ENCODE results near the gene DNAJA3.

DNAJA3 gene

DNA sequence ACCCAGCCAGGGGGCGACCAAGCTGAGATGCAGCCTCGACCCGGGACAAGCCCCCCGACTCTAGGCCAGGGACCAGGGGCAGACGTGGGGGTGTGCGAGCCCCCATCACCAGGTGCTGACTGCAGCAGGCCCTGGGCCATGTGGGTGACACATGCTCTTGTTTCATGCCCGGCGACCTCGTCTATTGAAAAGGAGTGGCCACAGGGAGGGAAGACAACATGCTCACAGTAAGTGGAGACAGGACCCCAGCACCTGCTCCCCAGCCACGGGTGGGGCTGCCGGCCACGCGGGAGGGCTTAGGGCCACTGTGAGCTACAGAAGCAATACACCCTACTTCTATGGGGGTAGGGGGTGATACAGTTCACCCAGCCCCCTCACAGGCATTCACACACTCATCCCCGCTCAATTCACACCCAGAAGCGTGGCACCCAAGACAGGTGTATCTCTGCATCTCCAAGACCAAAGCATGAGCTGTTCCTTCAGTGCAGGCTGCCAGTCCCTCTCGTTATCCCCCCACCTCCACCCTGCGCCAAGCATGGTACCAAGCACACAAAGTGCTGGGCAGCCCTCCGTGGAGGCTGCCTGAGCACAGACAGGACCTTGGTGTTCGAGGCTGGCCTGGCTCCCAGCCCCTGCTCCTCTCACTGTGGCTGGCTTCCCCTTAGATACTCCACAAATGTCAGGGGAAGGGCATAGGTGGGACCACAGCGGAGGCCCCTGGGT lies 40.4 kb upstream of the DNAJA3 start:
- H3K4me3 ChIP-seq (ENCODE audit: low read length) = no peak overlapping the region
- no peaks in the 10 kb centered on the region for H4K20me1 ChIP-seq (ENCODE audit: insufficient read depth, low read length)
- no peaks in the 10 kb centered on the region for H3K4me1 ChIP-seq (ENCODE audit: low read length)
- no peak for TF ChIP-seq CTCF (IDR thresholded peaks at IDR 0.05; ENCODE audit: low read length)
- H3F3A ChIP-seq (ENCODE audit: insufficient read depth, low read length) = no peaks in the 10 kb centered on the region
- no peak overlapping the region for H3K4me2 ChIP-seq (ENCODE audit: low read depth, low read length)
- no peak overlapping the region for H2AFZ ChIP-seq (ENCODE audit: low read length)
- H3K79me2 ChIP-seq (ENCODE audit: low read length) = peaks cover 3% of the 10 kb centered on the region; the same call in 1 of the 2 replicates
- no peaks in the 10 kb centered on the region for H3K9me3 ChIP-seq (replicated peaks; ENCODE audit: insufficient read depth, low read length)
- H3K27ac ChIP-seq (ENCODE audit: low read length) = no peak overlapping the region
- H3K9me2 ChIP-seq (replicated peaks; ENCODE audit: insufficient read depth, low read length) = no peaks in the 10 kb centered on the region
- H3K9ac ChIP-seq (ENCODE audit: low read length) = no peak overlapping the region
- peaks cover 3% of the 10 kb centered on the region; the same call in 1 of the 2 replicates for H3K36me3 ChIP-seq (replicated peaks; ENCODE audit: insufficient read depth, low read length)
- no peaks in the 10 kb centered on the region for H3K27me3 ChIP-seq (replicated peaks; ENCODE audit: insufficient read depth, low read length)
- DNase-seq = no peak

DNA sequence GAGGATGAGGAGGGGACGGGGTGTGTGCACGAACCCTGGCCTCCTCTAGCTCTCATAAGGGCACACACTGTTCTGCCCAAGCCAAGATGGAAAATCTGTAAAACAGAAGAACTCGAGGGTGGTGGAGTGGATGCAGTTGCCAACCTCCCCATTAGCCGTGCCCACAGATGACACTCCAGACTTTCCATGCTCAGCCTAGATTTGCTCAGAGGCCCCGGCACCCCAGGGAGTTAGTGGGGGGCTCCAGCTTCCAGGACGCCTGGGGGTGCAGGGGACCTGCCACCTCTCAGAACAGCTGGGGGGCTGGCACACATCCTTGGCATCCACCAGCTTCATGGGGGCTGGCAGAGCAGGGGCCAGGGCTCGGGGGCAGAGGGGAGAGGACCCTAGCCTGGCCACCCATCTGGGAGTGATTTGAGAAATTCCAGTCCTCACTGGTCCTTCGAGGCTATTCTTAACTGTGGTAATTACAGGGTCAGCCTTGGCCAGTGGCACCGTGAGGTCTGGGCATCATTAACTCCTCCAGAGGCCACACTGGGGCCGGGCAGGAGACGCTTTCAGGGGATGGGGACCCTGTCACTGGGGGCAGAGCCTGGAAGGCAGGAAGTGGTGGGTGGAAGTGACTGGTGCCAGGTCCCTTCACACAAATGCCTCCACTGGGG lies 39.7 kb upstream of the DNAJA3 start:
- Histone ChIP-seq H3K4me2 (ENCODE audit: low read depth, low read length) (no peak overlapping the region), H3K9ac (ENCODE audit: low read length) (no peak overlapping the region), H3F3A (ENCODE audit: insufficient read depth, low read length) (no peaks in the 10 kb centered on the region), H3K4me3 (ENCODE audit: low read length) (no peak overlapping the region), H3K36me3 (replicated peaks; ENCODE audit: insufficient read depth, low read length) (peaks cover 3% of the 10 kb centered on the region; the same call in 1 of the 2 replicates), H3K4me1 (ENCODE audit: low read length) (no peaks in the 10 kb centered on the region), H3K27ac (ENCODE audit: low read length) (no peak overlapping the region), H3K27me3 (replicated peaks; ENCODE audit: insufficient read depth, low read length) (no peaks in the 10 kb centered on the region), H3K9me2 (replicated peaks; ENCODE audit: insufficient read depth, low read length) (no peaks in the 10 kb centered on the region), H3K9me3 (replicated peaks; ENCODE audit: insufficient read depth, low read length) (no peaks in the 10 kb centered on the region), H2AFZ (ENCODE audit: low read length) (no peak overlapping the region), H4K20me1 (ENCODE audit: insufficient read depth, low read length) (no peaks in the 10 kb centered on the region), H3K79me2 (ENCODE audit: low read length) (peaks cover 3% of the 10 kb centered on the region; the same call in 1 of the 2 replicates)
- TF ChIP-seq CTCF (IDR thresholded peaks at IDR 0.05; ENCODE audit: low read length) (no peak), EZH2phosphoT487 (IDR thresholded peaks at IDR 0.05; ENCODE audit: low read length) (no peak), EZH2 (optimal IDR thresholded peaks at IDR 0.05; ENCODE audit: low read depth, low read length) (no peak)
- no peak for DNase-seq

GRCh38 chr16:4386451-4386805 lies 39.2 kb upstream of the DNAJA3 start:
- Histone ChIP-seq H3K4me2 (ENCODE audit: low read depth, low read length) (no peak overlapping the region), H4K20me1 (ENCODE audit: insufficient read depth, low read length) (no peaks in the 10 kb centered on the region), H3K27me3 (replicated peaks; ENCODE audit: insufficient read depth, low read length) (no peaks in the 10 kb centered on the region), H3K79me2 (ENCODE audit: low read length) (peaks cover 3% of the 10 kb centered on the region; the same call in 1 of the 2 replicates), H3K36me3 (replicated peaks; ENCODE audit: insufficient read depth, low read length) (peaks cover 3% of the 10 kb centered on the region; the same call in 1 of the 2 replicates), H3F3A (ENCODE audit: insufficient read depth, low read length) (no peaks in the 10 kb centered on the region), H3K4me3 (ENCODE audit: low read length) (no peak overlapping the region), H3K9me3 (replicated peaks; ENCODE audit: insufficient read depth, low read length) (no peaks in the 10 kb centered on the region), H2AFZ (ENCODE audit: low read length) (no peak overlapping the region), H3K9ac (ENCODE audit: low read length) (no peak overlapping the region), H3K27ac (ENCODE audit: low read length) (no peak overlapping the region), H3K4me1 (ENCODE audit: low read length) (no peaks in the 10 kb centered on the region), H3K9me2 (replicated peaks; ENCODE audit: insufficient read depth, low read length) (no peaks in the 10 kb centered on the region)
- no peak for DNase-seq
- TF ChIP-seq EZH2phosphoT487 (IDR thresholded peaks at IDR 0.05; ENCODE audit: low read length) (no peak), CTCF (IDR thresholded peaks at IDR 0.05; ENCODE audit: low read length) (no peak), EZH2 (optimal IDR thresholded peaks at IDR 0.05; ENCODE audit: low read depth, low read length) (no peak)

Data from MM.1S (cell line).